ENCODE results near the gene TUB. TPM values are rescaled to one million over a fixed set of nuclear protein-coding genes. Genes with fewer than 3 reads are reported as not detected.

Gene TUB
- total RNA-seq, 1 experiment from 2014 or later = 2.2 TPM

GRCh38 chr11:8032576-8033304, 48.3 kb upstream of the TUB start:
- no peak for DNase-seq
- Mint-ChIP-seq H3K27me3 (ENCODE audit: unreplicated experiment) (peaks cover 85% of the 10 kb centered on the region), H3K36me3 (ENCODE audit: insufficient read depth, unreplicated experiment) (no peaks in the 10 kb centered on the region), H3K27ac (ENCODE audit: unreplicated experiment) (no peak overlapping the region), H3K9me3 (ENCODE audit: low read depth, unreplicated experiment) (no peaks in the 10 kb centered on the region), H3K4me3 (ENCODE audit: low read depth, unreplicated experiment) (no peak overlapping the region), H3K4me1 (ENCODE audit: low read depth, unreplicated experiment) (peaks cover 9% of the 10 kb centered on the region)
- intact Hi-C loops (cut with micrococcal nuclease; ENCODE audit: unreplicated experiment) = loop anchor here (1.0 to 2.0 kb wide), 2 partner anchors 38 to 67 kb away; no protein-coding TSS in a partner anchor
- TF ChIP-seq, protein P1, sequence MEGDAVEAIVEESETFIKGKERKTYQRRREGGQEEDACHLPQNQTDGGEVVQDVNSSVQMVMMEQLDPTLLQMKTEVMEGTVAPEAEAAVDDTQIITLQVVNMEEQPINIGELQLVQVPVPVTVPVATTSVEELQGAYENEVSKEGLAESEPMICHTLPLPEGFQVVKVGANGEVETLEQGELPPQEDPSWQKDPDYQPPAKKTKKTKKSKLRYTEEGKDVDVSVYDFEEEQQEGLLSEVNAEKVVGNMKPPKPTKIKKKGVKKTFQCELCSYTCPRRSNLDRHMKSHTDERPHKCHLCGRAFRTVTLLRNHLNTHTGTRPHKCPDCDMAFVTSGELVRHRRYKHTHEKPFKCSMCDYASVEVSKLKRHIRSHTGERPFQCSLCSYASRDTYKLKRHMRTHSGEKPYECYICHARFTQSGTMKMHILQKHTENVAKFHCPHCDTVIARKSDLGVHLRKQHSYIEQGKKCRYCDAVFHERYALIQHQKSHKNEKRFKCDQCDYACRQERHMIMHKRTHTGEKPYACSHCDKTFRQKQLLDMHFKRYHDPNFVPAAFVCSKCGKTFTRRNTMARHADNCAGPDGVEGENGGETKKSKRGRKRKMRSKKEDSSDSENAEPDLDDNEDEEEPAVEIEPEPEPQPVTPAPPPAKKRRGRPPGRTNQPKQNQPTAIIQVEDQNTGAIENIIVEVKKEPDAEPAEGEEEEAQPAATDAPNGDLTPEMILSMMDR (IDR thresholded peaks at IDR 0.05; ENCODE audit: unreplicated experiment) = no peak
- CTCF ChIA-PET = interaction anchor here (0.6 to 5.0 kb wide), 13 partner anchors 10 to 66 kb away, joined by 3 to 59 read pairs (median 5); no protein-coding TSS in a partner anchor
- no TSS peak for BruUV-seq (replicated peaks)

DNA sequence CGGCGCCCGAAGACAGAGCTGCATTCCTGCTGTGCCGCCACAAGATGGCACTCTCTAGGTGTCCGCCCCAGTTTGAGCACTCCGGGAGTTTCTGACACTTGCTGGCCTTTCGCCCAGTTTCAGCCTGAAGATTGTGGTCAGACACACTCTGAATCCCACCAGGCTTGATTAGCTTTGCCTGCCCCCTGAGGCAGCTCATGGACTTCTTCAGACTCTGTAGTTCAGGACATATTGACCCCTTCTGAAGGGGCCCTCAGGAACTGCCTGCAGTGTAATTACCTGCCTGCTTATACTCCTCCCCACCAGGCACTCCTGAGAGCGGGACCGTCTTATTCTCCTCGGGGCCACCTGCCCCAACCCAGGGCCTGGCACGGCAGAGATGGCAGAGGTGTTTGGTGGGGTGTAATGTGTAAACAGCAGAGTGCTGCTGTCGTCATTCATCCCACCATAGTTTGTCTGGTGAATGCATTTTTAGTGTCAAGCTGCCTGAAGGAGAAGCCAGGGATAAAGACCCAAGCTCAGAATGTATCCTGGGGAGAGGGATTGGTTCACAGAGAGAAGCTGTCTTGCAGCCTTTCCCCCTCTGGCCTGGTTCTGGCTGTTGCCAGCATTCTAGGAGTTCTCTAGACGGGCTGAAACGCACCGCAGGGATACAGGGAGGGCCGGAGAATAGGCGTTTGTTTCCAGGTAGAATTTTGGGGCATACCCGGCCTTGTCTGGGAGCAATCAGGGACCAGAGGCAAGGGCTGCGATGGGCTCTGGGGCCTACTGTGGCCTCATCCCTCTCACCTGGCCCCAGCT, 47.5 kb upstream of the TUB start:
- no TSS peak for BruUV-seq (replicated peaks)
- CTCF ChIA-PET = interaction anchor here (0.6 to 5.0 kb wide), 15 partner anchors 10 to 66 kb away, joined by 3 to 59 read pairs (median 4); no protein-coding TSS in a partner anchor
- H3K9me3 Mint-ChIP-seq (ENCODE audit: low read depth, unreplicated experiment) = no peaks in the 10 kb centered on the region
- no peak overlapping the region for H3K27ac Mint-ChIP-seq (ENCODE audit: unreplicated experiment)
- intact Hi-C loops (cut with micrococcal nuclease; ENCODE audit: unreplicated experiment) = loop anchor here (1.0 to 2.0 kb wide), 2 partner anchors 37 to 66 kb away; no protein-coding TSS in a partner anchor
- peaks cover 85% of the 10 kb centered on the region for H3K27me3 Mint-ChIP-seq (ENCODE audit: unreplicated experiment)
- peak; percentile 75 for DNase-seq
- no peak overlapping the region for H3K4me3 Mint-ChIP-seq (ENCODE audit: low read depth, unreplicated experiment)
- TF ChIP-seq, protein P1 (IDR thresholded peaks at IDR 0.05; ENCODE audit: unreplicated experiment) = peak; percentile 89
- H3K4me1 Mint-ChIP-seq (ENCODE audit: low read depth, unreplicated experiment) = peaks cover 9% of the 10 kb centered on the region
- no peaks in the 10 kb centered on the region for H3K36me3 Mint-ChIP-seq (ENCODE audit: insufficient read depth, unreplicated experiment)

DNA sequence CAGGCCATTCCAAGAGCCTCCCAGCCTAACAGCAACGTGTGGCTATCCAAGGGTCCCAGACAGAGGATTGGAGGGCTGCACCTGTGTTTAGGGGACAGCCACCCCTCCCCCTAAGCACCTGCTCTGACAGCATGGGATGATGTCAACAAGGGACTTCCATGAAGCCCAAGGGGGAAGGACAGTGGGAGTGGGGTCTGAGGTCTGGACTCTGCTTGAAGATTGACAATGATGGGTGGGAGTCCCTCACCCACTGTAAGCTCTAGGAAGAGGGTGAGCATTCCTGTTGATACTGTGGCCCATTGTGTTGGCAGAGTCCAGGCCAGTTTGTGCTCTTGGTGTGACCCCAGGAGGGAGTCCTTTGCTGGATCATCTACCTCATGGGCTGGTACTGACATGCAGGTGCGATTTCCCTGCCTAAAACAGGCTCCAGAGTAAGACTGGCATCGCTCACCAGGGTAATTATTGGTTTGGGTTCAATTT, 46.9 kb upstream of the TUB start:
- intact Hi-C loops (cut with micrococcal nuclease; ENCODE audit: unreplicated experiment) = no loop called here

More for the DNA sequence above, 46.9 kb upstream of the TUB start:
- DNase-seq = no peak
- TF ChIP-seq, protein P1 (IDR thresholded peaks at IDR 0.05; ENCODE audit: unreplicated experiment) = no peak
- H3K9me3 Mint-ChIP-seq (ENCODE audit: low read depth, unreplicated experiment) = no peaks in the 10 kb centered on the region
- H3K36me3 Mint-ChIP-seq (ENCODE audit: insufficient read depth, unreplicated experiment) = no peaks in the 10 kb centered on the region
- CTCF ChIA-PET = interaction anchor here (0.7 to 5.0 kb wide), 7 partner anchors 15 to 65 kb away, joined by 3 to 59 read pairs (median 3); no protein-coding TSS in a partner anchor
- H3K4me3 Mint-ChIP-seq (ENCODE audit: low read depth, unreplicated experiment) = no peak overlapping the region
- H3K27me3 Mint-ChIP-seq (ENCODE audit: unreplicated experiment) = peaks cover 85% of the 10 kb centered on the region
- BruUV-seq (replicated peaks) = no TSS peak
- H3K27ac Mint-ChIP-seq (ENCODE audit: unreplicated experiment) = no peak overlapping the region
- peaks cover 9% of the 10 kb centered on the region for H3K4me1 Mint-ChIP-seq (ENCODE audit: low read depth, unreplicated experiment)

All from Calu3 (cell line).